ENCODE results near the gene BMP8B. TPM values are rescaled to one million over a fixed set of nuclear protein-coding genes. Genes with fewer than 3 reads are reported as not detected.

Gene BMP8B
- total and polyA plus RNA-seq, 4 donors, result 0.08 to 0.19 (median 0.18) TPM

- H3K4me3 ChIP-seq (ENCODE audit: low read depth in 1 of 3, low read length in 3 of 3), result no peak overlapping the region
Measured at GRCh38 chr1:39816415-39817090, 27.9 kb upstream of the BMP8B start.

More at GRCh38 chr1:39816415-39817090, 27.9 kb upstream of the BMP8B start:
- Histone ChIP-seq H3K9me3 (ENCODE audit: control insufficient read depth in 4 of 4, low read length in 3 of 4) (no peaks in the 10 kb centered on the region), H3K27ac (ENCODE audit: low read depth in 1 of 2, low read length in 2 of 2) (no peak overlapping the region), H3K27me3 (ENCODE audit: control insufficient read depth in 4 of 4, insufficient read depth in 4 of 4, low read length in 3 of 4) (no peaks in the 10 kb centered on the region), H3K9ac (ENCODE audit: low read depth in 1 of 2, low read length in 2 of 2) (no peak overlapping the region), H3K36me3 (ENCODE audit: control insufficient read depth in 4 of 4, insufficient read depth in 3 of 4, low read depth in 1 of 4, low read length in 3 of 4) (no peaks in the 10 kb centered on the region), H3K4me1 (ENCODE audit: control insufficient read depth in 4 of 4, insufficient read depth in 4 of 4, low read length in 3 of 4) (peaks cover 0 to 4% (median 0%) of the 10 kb centered on the region in 4 donors)
- WGBS, result 16% methylated on average over 11 of the region's 11 CpGs
- peak; percentile 74 for DNase-seq (ENCODE audit: low spot score)
- no peak for TF ChIP-seq RXRA (IDR thresholded peaks at IDR 0.05)
- no peak for TF ChIP-seq REST (IDR thresholded peaks at IDR 0.05)
- TF ChIP-seq RAD21 (IDR thresholded peaks at IDR 0.05), result peak; percentile 86 to 89
- no peak for TF ChIP-seq JUND (IDR thresholded peaks at IDR 0.05)
- no peak for TF ChIP-seq HNF4A (conservative IDR thresholded peaks at IDR 0.05)
- no peak for TF ChIP-seq MAX (IDR thresholded peaks at IDR 0.05)
- TF ChIP-seq ATF3 (IDR thresholded peaks at IDR 0.05), result no peak
- TF ChIP-seq NR2F2 (IDR thresholded peaks at IDR 0.05), result no peak
- no peak for TF ChIP-seq EGR1 (IDR thresholded peaks at IDR 0.05; ENCODE audit: low read depth in 2 of 2)
- TF ChIP-seq TAF1 (conservative IDR thresholded peaks at IDR 0.05), result no peak
- TF ChIP-seq ZBTB33 (IDR thresholded peaks at IDR 0.05), result no peak
- no peak for TF ChIP-seq FOXA1 (IDR thresholded peaks at IDR 0.05)
- TF ChIP-seq SP1 (IDR thresholded peaks at IDR 0.05), result no peak
- TF ChIP-seq CTCF (IDR thresholded peaks at IDR 0.05; ENCODE audit: low read depth, low read length, missing input control), result peak; percentile 85
- TF ChIP-seq GABPA (IDR thresholded peaks at IDR 0.05 in 1 of 2, conservative IDR thresholded peaks at IDR 0.05 in 1 of 2), result no peak
- TF ChIP-seq YY1 (IDR thresholded peaks at IDR 0.05), result no peak

Data from liver (tissue), 9 donors.